H1 (cell line): ENCODE measurements around the gene ARHGAP28. TPM values are rescaled to one million over a fixed set of nuclear protein-coding genes. Genes with fewer than 3 reads are reported as not detected.

Experiments used
- NRF1 ChIP-seq: IDR thresholded peaks from 2 replicates; pipeline ENCODE4 v1.6.1; 2011; ENCODE audit warnings: mild to moderate bottlenecking, low read depth, low read length, improper control_type of control experiment
- polyA plus RNA-seq, 7 experiments: library from polyadenylated mRNA; depleted of rRNA in 3 of 7; stranded (reverse) in 5 of 7; unstranded in 2 of 7; fragments of >200 nt in 5 of 7; fragments of 200-250 nt in 2 of 7; gene quantifications; 1 replicate in 5 of 7; 2 replicates in 1 of 7; 4 replicates in 1 of 7; pipeline versions ENCODE4 v1.2.1 to v1.2.3, GENCODE V29; 2011 to 2013; ENCODE audit warnings: missing spikeins in 2 of 7, mixed read lengths in 2 of 7
- total RNA-seq: library from RNA; stranded (reverse); fragmentation: NEBNext Ultra II Directional; extraction: Animal tissue kit (Norgen Biotek cat#: 25700); gene quantifications from 2 replicates; pipeline ENCODE4 v1.2.1, GENCODE V29; 2021

ARHGAP28 gene
- total and polyA plus RNA-seq, 2 of the 8 experiments (the other 6 are each of a cell fraction or from before 2014, with no cell fraction given) = 2.9 to 14.4 TPM

GRCh38 chr18:6868033-6868432, 138.5 kb downstream of the ARHGAP28 start (continued):
- no peak for TF ChIP-seq NRF1
